Measurements from ENCODE around the gene FAM221A. TPM values are rescaled to one million over a fixed set of nuclear protein-coding genes. Genes with fewer than 3 reads are reported as not detected.

FAM221A gene
- total RNA-seq, 1 experiment from 2014 or later: 12.0 TPM

DNA sequence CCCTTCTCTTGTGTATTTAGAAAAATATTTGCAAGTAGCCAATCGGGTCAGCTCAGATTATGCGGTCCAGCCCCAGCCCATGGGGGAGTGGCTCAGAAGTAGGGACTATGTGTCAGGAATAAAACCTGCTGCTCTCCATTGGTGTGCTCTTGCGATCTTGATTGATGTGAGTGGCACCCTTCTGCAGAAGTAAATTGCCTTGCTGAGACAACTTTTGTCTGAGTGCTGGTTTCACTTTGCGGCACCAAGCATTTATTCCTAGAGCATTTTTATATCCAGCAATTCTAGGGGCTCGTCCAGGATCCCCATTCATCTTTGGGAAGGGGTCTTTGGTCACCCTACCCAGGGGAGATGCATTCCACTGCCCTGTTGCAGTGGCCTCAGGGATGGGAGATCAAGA, 26.1 kb upstream of the FAM221A start:
- TF ChIP-seq, protein P1, sequence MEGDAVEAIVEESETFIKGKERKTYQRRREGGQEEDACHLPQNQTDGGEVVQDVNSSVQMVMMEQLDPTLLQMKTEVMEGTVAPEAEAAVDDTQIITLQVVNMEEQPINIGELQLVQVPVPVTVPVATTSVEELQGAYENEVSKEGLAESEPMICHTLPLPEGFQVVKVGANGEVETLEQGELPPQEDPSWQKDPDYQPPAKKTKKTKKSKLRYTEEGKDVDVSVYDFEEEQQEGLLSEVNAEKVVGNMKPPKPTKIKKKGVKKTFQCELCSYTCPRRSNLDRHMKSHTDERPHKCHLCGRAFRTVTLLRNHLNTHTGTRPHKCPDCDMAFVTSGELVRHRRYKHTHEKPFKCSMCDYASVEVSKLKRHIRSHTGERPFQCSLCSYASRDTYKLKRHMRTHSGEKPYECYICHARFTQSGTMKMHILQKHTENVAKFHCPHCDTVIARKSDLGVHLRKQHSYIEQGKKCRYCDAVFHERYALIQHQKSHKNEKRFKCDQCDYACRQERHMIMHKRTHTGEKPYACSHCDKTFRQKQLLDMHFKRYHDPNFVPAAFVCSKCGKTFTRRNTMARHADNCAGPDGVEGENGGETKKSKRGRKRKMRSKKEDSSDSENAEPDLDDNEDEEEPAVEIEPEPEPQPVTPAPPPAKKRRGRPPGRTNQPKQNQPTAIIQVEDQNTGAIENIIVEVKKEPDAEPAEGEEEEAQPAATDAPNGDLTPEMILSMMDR (conservative IDR thresholded peaks at IDR 0.05; ENCODE audit: low read depth, low read length): no peak
- no peak for TF ChIP-seq EZH2 (IDR thresholded peaks at IDR 0.05; ENCODE audit: borderline replicate concordance, low read depth, low read length, poor library complexity, severe bottlenecking)
- intact Hi-C loops (cut with micrococcal nuclease; ENCODE audit: unreplicated experiment): no loop called here
- no peaks in the 10 kb centered on the region for H3K36me3 ChIP-seq (ENCODE audit: insufficient read depth, low read length, poor library complexity, severe bottlenecking)
- no peak overlapping the region for H3K4me3 ChIP-seq (ENCODE audit: low read depth, low read length, poor library complexity, severe bottlenecking)
- peaks cover 21% of the 10 kb centered on the region for H3K9me3 ChIP-seq (ENCODE audit: low read depth, low read length, poor library complexity, severe bottlenecking)
- no peak for DNase-seq (ENCODE audit: low spot score)
- no peaks in the 10 kb centered on the region for H3K27me3 ChIP-seq (replicated peaks; ENCODE audit: insufficient read depth, low read depth, low read length, poor library complexity)
- CTCF ChIA-PET: no interaction called here
- H3K27ac ChIP-seq (ENCODE audit: low read depth, low read length, poor library complexity, severe bottlenecking): no peak overlapping the region
- no peaks in the 10 kb centered on the region for H3K4me1 ChIP-seq (ENCODE audit: insufficient read depth, low read length, poor library complexity, severe bottlenecking)
- POLR2A ChIA-PET (ENCODE audit: low non-redundant PET): no interaction called here
- no TSS peak for BruUV-seq (replicated peaks)

DNA sequence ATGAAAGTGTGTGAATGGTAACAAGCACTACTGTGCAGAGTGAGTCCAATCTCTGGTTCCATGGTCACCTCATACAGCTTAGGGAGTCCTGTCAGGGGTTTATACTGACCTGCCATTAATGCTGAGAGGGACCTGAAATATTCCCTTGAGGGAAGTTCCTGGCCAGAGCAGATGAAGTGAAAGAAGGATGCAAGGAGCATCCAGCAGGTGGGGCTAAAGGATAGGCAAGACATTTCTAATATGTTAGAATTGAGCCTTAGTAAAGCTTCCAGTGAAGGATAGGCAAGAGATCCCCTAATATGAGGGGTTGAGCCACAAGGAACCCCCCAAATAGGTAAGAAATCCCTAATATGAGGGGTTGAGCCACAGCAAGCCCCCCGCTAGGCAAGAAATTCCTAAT, 25.5 kb upstream of the FAM221A start:
- ChIA-PET POLR2A (ENCODE audit: low non-redundant PET) (interaction anchor here (0.6 kb wide), 1 partner anchor 189 kb away, joined by 3 read pairs; no protein-coding TSS in a partner anchor), CTCF (no interaction called here)
- Histone ChIP-seq H3K9me3 (ENCODE audit: low read depth, low read length, poor library complexity, severe bottlenecking) (peaks cover 22% of the 10 kb centered on the region), H3K4me1 (ENCODE audit: insufficient read depth, low read length, poor library complexity, severe bottlenecking) (no peaks in the 10 kb centered on the region), H3K4me3 (ENCODE audit: low read depth, low read length, poor library complexity, severe bottlenecking) (no peak overlapping the region), H3K27ac (ENCODE audit: low read depth, low read length, poor library complexity, severe bottlenecking) (no peak overlapping the region), H3K27me3 (replicated peaks; ENCODE audit: insufficient read depth, low read depth, low read length, poor library complexity) (no peaks in the 10 kb centered on the region), H3K36me3 (ENCODE audit: insufficient read depth, low read length, poor library complexity, severe bottlenecking) (no peaks in the 10 kb centered on the region)
- DNase-seq (ENCODE audit: low spot score): peak; percentile 37
- intact Hi-C loops (cut with micrococcal nuclease; ENCODE audit: unreplicated experiment): no loop called here
- TF ChIP-seq, protein P1 (conservative IDR thresholded peaks at IDR 0.05; ENCODE audit: low read depth, low read length): peak; percentile 51
- TF ChIP-seq EZH2 (IDR thresholded peaks at IDR 0.05; ENCODE audit: borderline replicate concordance, low read depth, low read length, poor library complexity, severe bottlenecking): no peak
- no TSS peak for BruUV-seq (replicated peaks)

DNA sequence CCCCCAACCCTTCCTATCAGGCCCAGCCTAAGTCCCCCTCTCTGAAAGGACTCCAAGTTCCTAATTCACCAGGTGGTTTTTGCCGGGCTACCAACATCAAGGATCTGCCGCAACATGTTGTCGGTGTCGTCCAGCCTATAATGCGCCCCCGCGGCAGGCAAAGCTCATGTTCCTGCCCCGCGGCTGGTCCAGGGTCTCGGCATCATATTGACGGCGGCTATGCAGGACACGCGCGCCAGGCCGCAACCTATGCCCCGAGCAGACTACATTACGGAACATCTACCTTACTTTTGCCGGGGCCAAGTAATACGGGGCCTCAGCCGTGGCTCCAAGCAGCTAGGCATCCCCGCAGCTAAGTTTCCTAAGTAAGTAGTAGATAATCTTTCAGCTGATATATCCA, 24.6 kb upstream of the FAM221A start:
- POLR2A ChIA-PET (ENCODE audit: low non-redundant PET): no interaction called here
- Histone ChIP-seq H3K27me3 (replicated peaks; ENCODE audit: insufficient read depth, low read depth, low read length, poor library complexity) (no peaks in the 10 kb centered on the region), H3K9me3 (ENCODE audit: low read depth, low read length, poor library complexity, severe bottlenecking) (peaks cover 22% of the 10 kb centered on the region), H3K27ac (ENCODE audit: low read depth, low read length, poor library complexity, severe bottlenecking) (no peak overlapping the region), H3K4me3 (ENCODE audit: low read depth, low read length, poor library complexity, severe bottlenecking) (no peak overlapping the region), H3K4me1 (ENCODE audit: insufficient read depth, low read length, poor library complexity, severe bottlenecking) (no peaks in the 10 kb centered on the region), H3K36me3 (ENCODE audit: insufficient read depth, low read length, poor library complexity, severe bottlenecking) (no peaks in the 10 kb centered on the region)
- TF ChIP-seq EZH2 (IDR thresholded peaks at IDR 0.05; ENCODE audit: borderline replicate concordance, low read depth, low read length, poor library complexity, severe bottlenecking): no peak
- TF ChIP-seq, protein P1 (conservative IDR thresholded peaks at IDR 0.05; ENCODE audit: low read depth, low read length): no peak
- BruUV-seq (replicated peaks): no TSS peak
- CTCF ChIA-PET: no interaction called here
- DNase-seq (ENCODE audit: low spot score): no peak
- intact Hi-C loops (cut with micrococcal nuclease; ENCODE audit: unreplicated experiment): no loop called here

All from A673 (cell line).